Astrocyte (in vitro differentiated cells and primary cell): ENCODE measurements around the gene GNGT1. TPM values are rescaled to one million over a fixed set of nuclear protein-coding genes. Genes with fewer than 3 reads are reported as not detected.

Experiments used
- DNase-seq: peaks from one replicate; pipeline ENCODE4 v3.0.0-alpha.2; 2010; ENCODE audit warnings: low read depth
- FAIRE-seq: peaks from 2 replicates; lab custom pipeline; 2011; peaks lifted over from hg19 to GRCh38; lab: Jason Lieb, UNC
- H2AFZ ChIP-seq: 2 replicates; pipeline ENCODE4 v1.6.0; 2012; ENCODE audit warnings: low read depth, low read length, inconsistent platforms
- H3K27ac ChIP-seq: 2 replicates; pipeline ENCODE4 v1.5.1; 2011; ENCODE audit warnings: low read depth, low read length, inconsistent platforms
- H3K27me3 ChIP-seq: 2 replicates; pipeline ENCODE4 v1.6.0; 2011; ENCODE audit warnings: low read length, inconsistent platforms; ENCODE audit not compliant: insufficient read depth
- H3K36me3 ChIP-seq: 2 replicates; pipeline ENCODE4 v1.5.1; 2011; ENCODE audit warnings: low read length, inconsistent platforms; ENCODE audit not compliant: insufficient read depth
- H3K4me1 ChIP-seq: 2 replicates; pipeline ENCODE4 v1.5.1; 2011; ENCODE audit warnings: low read length, inconsistent platforms; ENCODE audit not compliant: insufficient read depth
- H3K4me2 ChIP-seq: 2 replicates; pipeline ENCODE4 v1.6.0; 2012; ENCODE audit warnings: low read length, inconsistent platforms
- H3K4me3 ChIP-seq: 2 replicates; pipeline ENCODE4 v1.5.1; 2011; ENCODE audit warnings: low read depth, mild to moderate bottlenecking, low read length, inconsistent platforms; ENCODE audit not compliant: insufficient read depth
- H3K79me2 ChIP-seq: 2 replicates; pipeline ENCODE4 v1.6.0; 2012; ENCODE audit warnings: mild to moderate bottlenecking, low read length, inconsistent platforms; ENCODE audit not compliant: insufficient read depth
- H3K9ac ChIP-seq: 2 replicates; pipeline ENCODE4 v1.6.0; 2012; ENCODE audit warnings: mild to moderate bottlenecking, low read length, inconsistent platforms
- H3K9me3 ChIP-seq: 2 replicates; pipeline ENCODE4 v1.5.1; 2012; ENCODE audit warnings: low read depth, mild to moderate bottlenecking, low read length, inconsistent platforms; ENCODE audit not compliant: insufficient read depth
- H4K20me1 ChIP-seq: 2 replicates; pipeline ENCODE4 v1.6.0; 2012; ENCODE audit warnings: low read length, inconsistent platforms; ENCODE audit not compliant: insufficient read depth
- H3K27ac Mint-ChIP-seq: one replicate; pipeline ENCODE4 v1.8.0; 2021; ENCODE audit warnings: mild to moderate bottlenecking, mixed read lengths; ENCODE audit not compliant: unreplicated experiment
- H3K27me3 Mint-ChIP-seq: one replicate; pipeline ENCODE4 v1.8.0; 2021; ENCODE audit warnings: low read depth, mixed read lengths; ENCODE audit not compliant: unreplicated experiment
- H3K36me3 Mint-ChIP-seq: one replicate; pipeline ENCODE4 v1.8.0; 2021; ENCODE audit warnings: low read depth, mixed read lengths; ENCODE audit not compliant: unreplicated experiment
- H3K4me1 Mint-ChIP-seq: one replicate; pipeline ENCODE4 v1.8.0; 2021; ENCODE audit warnings: low read depth, mixed read lengths; ENCODE audit not compliant: unreplicated experiment
- H3K4me3 Mint-ChIP-seq: one replicate; pipeline ENCODE4 v1.8.0; 2021; ENCODE audit warnings: mild to moderate bottlenecking, moderate library complexity, mixed read lengths; ENCODE audit not compliant: unreplicated experiment
- H3K9me3 Mint-ChIP-seq: one replicate; pipeline ENCODE4 v1.8.0; 2021; ENCODE audit warnings: mild to moderate bottlenecking, mixed read lengths; ENCODE audit not compliant: unreplicated experiment
- CTCF ChIP-seq: IDR thresholded peaks from 2 replicates; pipeline ENCODE4 v1.5.1; 2011; ENCODE audit warnings: low read depth, mild to moderate bottlenecking, inconsistent platforms, low read length, moderate library complexity; ENCODE audit not compliant: insufficient read depth
- EZH2 ChIP-seq: IDR thresholded peaks from 2 replicates; pipeline ENCODE4 v1.6.1; 2012; ENCODE audit warnings: mild to moderate bottlenecking, low read length, inconsistent platforms; ENCODE audit not compliant: insufficient read depth
- total RNA-seq: library from RNA; stranded (reverse); gene quantifications from 2 replicates; pipeline ENCODE4 v1.2.1, GENCODE V29; 2021

Gene GNGT1
- total RNA-seq, 1 donor from 2014 or later, result not detected

- Histone ChIP-seq H3K4me1 (peaks cover 4% of the 10 kb centered on the region), H3K27ac (no peak overlapping the region), H3K9ac (no peak overlapping the region), H3K4me2 (no peak overlapping the region), H3K79me2 (no peaks in the 10 kb centered on the region), H2AFZ (no peak overlapping the region), H4K20me1 (no peaks in the 10 kb centered on the region), H3K9me3 (no peaks in the 10 kb centered on the region), H3K4me3 (no peak overlapping the region), H3K27me3 (no peaks in the 10 kb centered on the region), H3K36me3 (no peaks in the 10 kb centered on the region)
- DNase-seq (no peak), FAIRE-seq (no peak)
- no peaks in the 10 kb centered on the region for H3K27me3 Mint-ChIP-seq
- H3K27ac Mint-ChIP-seq, result no peak overlapping the region
- TF ChIP-seq CTCF, result no peak
- TF ChIP-seq EZH2, result no peak
- no peak overlapping the region for H3K4me3 Mint-ChIP-seq
- peaks cover 6% of the 10 kb centered on the region for H3K4me1 Mint-ChIP-seq
- H3K36me3 Mint-ChIP-seq, result no peaks in the 10 kb centered on the region
- no peaks in the 10 kb centered on the region for H3K9me3 Mint-ChIP-seq
Observed at GRCh38 chr7:93895859-93896600, 10.3 kb upstream of the GNGT1 start.

GRCh38 chr7:93897680-93898079 lies 8.7 kb upstream of the GNGT1 start:
- Histone ChIP-seq H3K27me3 (no peaks in the 10 kb centered on the region), H3K79me2 (no peaks in the 10 kb centered on the region), H2AFZ (no peak overlapping the region), H3K9ac (no peak overlapping the region), H4K20me1 (no peaks in the 10 kb centered on the region), H3K4me1 (peaks cover 4% of the 10 kb centered on the region), H3K4me2 (no peak overlapping the region), H3K4me3 (no peak overlapping the region), H3K27ac (no peak overlapping the region), H3K36me3 (no peaks in the 10 kb centered on the region), H3K9me3 (no peaks in the 10 kb centered on the region)
- no peaks in the 10 kb centered on the region for H3K36me3 Mint-ChIP-seq
- DNase-seq (no peak), FAIRE-seq (no peak)
- no peaks in the 10 kb centered on the region for H3K27me3 Mint-ChIP-seq
- H3K4me3 Mint-ChIP-seq, result no peak overlapping the region
- no peak overlapping the region for H3K27ac Mint-ChIP-seq
- TF ChIP-seq CTCF, result no peak
- H3K4me1 Mint-ChIP-seq, result peaks cover 6% of the 10 kb centered on the region
- no peaks in the 10 kb centered on the region for H3K9me3 Mint-ChIP-seq

GRCh38 chr7:93902777-93903423 lies 3.5 kb upstream of the GNGT1 start:
- no peak overlapping the region for H2AFZ ChIP-seq
- Mint-ChIP-seq H3K9me3 (no peaks in the 10 kb centered on the region), H3K27ac (no peak overlapping the region), H3K27me3 (no peaks in the 10 kb centered on the region), H3K4me3 (no peak overlapping the region), H3K36me3 (no peaks in the 10 kb centered on the region), H3K4me1 (no peaks in the 10 kb centered on the region)
- no peak overlapping the region for H3K27ac ChIP-seq
- no peak overlapping the region for H3K4me3 ChIP-seq
- TF ChIP-seq EZH2 (no peak), CTCF (peak; percentile 88)
- no peaks in the 10 kb centered on the region for H3K4me1 ChIP-seq
- no peaks in the 10 kb centered on the region for H3K79me2 ChIP-seq
- no peaks in the 10 kb centered on the region for H4K20me1 ChIP-seq
- no peaks in the 10 kb centered on the region for H3K9me3 ChIP-seq
- FAIRE-seq (peak; percentile 72), DNase-seq (peak; percentile 44)
- no peak overlapping the region for H3K4me2 ChIP-seq
- H3K36me3 ChIP-seq, result no peaks in the 10 kb centered on the region
- no peak overlapping the region for H3K9ac ChIP-seq
- H3K27me3 ChIP-seq, result no peaks in the 10 kb centered on the region
